Fibroblast of lung (primary cell): ENCODE measurements around the gene ALDH18A1.

Experiments
- CTCF ChIP-seq, 2 donors: IDR thresholded peaks in 1 of 2; conservative IDR thresholded peaks in 1 of 2; 1 replicate in 1 of 2; 2 replicates in 1 of 2; pipeline ENCODE4 v1.5.1; 2011 to 2012; ENCODE audit warnings: low read length in 2 of 2, control low read depth in 1 of 2, inconsistent platforms in 1 of 2, low read depth in 1 of 2, mild to moderate bottlenecking in 1 of 2
- EZH2 ChIP-seq: IDR thresholded peaks from 2 replicates; pipeline ENCODE4 v1.5.1; 2012; ENCODE audit warnings: low read length, control low read depth, mild to moderate bottlenecking; ENCODE audit errors: missing control alignments

GRCh38 chr10:95650232-95650631 is 6.3 kb downstream of the ALDH18A1 start:
- no peak for TF ChIP-seq CTCF (conservative IDR thresholded peaks at IDR 0.05 in 1 of 2, IDR thresholded peaks at IDR 0.05 in 1 of 2; ENCODE audit: low read depth in 1 of 2, low read length in 2 of 2)
- no peak for TF ChIP-seq EZH2
